Measurements from ENCODE around the gene FADS1. TPM values are rescaled to one million over a fixed set of nuclear protein-coding genes. Genes with fewer than 3 reads are reported as not detected.

Gene FADS1
- total and polyA plus RNA-seq, 2 of the 8 experiments (the other 6 are each of a cell fraction or from before 2014, with no cell fraction given), result 115 to 141 TPM

GRCh38 chr11:61862714-61863547 lies 46.1 kb upstream of the FADS1 start (continued):
- no peak for TF ChIP-seq CHD7 (IDR thresholded peaks at IDR 0.05; ENCODE audit: insufficient replicate concordance, low read length)
- peak in 1 of 2 experiments; percentile 20; a peak in 1 of 3 replicates for TF ChIP-seq POLR2A (IDR thresholded peaks at IDR 0.05; ENCODE audit: control extremely low read depth in 1 of 2, low read depth in 2 of 2, low read length in 2 of 2)
- no peak for TF ChIP-seq ZNF274 (IDR thresholded peaks at IDR 0.05; ENCODE audit: borderline replicate concordance, extremely low read depth, low read length)
- TF ChIP-seq NANOG (IDR thresholded peaks at IDR 0.05; ENCODE audit: insufficient read depth, low read depth, low read length, poor library complexity, severe bottlenecking), result no peak
- TF ChIP-seq SP4 (IDR thresholded peaks at IDR 0.05; ENCODE audit: low read length), result no peak
- no peak for TF ChIP-seq KDM4A (IDR thresholded peaks at IDR 0.05; ENCODE audit: low read depth, low read length, severe bottlenecking)
- TF ChIP-seq ATF2 (IDR thresholded peaks at IDR 0.05; ENCODE audit: low read length), result no peak
- TF ChIP-seq SIN3A (conservative IDR thresholded peaks at IDR 0.05 in 1 of 2, IDR thresholded peaks at IDR 0.05 in 1 of 2; ENCODE audit: low read depth in 1 of 2, low read length in 2 of 2), result no peak
